Activated naive CD4-positive, alpha-beta T cell (primary cell): ENCODE results near the gene HDAC10.

Experiments
- DNase-seq, 4 experiments: peaks; one replicate each; lab custom pipeline; 2025; lab: John Stamatoyannopoulos, UW

HDAC10 gene

DNA sequence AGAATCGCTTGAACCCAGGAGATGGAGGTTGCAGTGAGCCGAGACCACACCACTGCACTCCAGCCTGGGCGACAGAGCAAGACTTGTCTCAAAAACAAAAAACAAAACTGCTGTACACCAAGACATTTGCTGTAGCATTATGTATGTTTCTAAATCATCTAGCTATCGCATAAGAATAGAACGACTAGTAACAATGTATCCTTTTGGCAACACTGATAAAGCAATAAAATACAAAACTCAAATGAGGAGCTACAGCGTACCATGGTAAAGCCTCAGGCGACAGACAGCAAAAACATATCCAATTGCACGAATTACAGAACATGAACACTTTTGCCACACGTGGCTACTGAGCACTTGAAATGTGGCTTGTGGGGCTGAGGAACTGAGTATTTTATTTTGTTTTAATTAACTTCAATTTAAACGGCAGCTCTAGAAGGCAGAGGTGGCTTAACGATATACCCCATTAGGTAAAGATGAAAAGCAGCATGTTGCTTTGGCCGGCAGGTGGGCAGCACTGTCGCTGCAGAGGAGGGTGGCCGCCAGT, 8.6 kb downstream of the HDAC10 start:
- no peak for DNase-seq

DNA sequence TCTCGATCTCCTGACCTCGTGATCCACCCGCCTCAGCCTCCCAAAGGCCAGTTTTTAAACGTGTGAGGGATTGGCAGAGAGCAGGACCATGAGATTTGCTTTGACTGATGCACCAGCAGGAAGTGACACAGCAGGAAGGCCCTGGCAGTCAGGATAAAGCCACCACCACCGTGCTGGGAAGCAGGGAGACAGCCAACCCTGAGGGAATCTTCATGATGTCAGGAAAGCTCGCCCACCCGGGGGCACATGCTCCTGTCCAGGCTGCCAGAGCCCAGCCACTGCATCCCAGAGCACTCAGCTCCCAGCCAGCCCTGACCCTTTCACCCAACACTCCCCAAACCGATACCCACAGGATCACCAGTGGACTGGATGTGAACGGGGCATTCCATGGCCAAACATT, 12.3 kb downstream of the HDAC10 start:
- DNase-seq = no peak

DNA sequence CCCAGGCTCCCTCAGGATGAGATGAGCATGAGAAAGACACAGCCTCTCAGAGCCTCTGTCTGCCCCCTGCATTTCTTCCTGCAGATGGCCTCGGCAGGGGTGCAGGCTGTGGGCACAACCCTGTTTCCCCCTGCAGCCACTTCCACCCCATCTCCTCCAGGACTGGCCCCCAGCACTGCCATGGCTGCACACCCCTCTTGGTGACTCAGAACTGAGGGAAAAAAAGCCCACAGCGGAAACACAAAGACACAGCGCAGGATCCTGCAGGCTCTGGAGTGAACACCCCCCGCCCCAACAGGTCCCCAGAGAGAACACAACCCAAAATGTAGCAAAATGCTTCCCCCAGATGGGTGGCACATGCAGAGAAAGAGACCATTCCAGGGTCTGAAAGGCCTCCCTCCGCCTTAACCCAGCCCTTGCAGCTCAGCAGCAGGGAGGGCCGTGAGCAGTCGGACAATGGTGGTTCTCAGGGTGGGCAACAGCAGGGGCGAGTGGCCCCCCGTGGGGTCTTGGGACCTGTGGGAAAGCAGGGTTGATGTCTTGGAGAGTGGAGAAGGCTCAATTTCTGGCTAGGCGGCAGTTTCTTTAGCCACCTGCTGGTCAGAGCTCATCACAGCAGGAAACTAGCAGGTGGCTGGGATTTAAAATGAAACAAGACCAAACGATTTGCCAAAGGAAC, 14.2 kb downstream of the HDAC10 start:
- no peak for DNase-seq

DNA sequence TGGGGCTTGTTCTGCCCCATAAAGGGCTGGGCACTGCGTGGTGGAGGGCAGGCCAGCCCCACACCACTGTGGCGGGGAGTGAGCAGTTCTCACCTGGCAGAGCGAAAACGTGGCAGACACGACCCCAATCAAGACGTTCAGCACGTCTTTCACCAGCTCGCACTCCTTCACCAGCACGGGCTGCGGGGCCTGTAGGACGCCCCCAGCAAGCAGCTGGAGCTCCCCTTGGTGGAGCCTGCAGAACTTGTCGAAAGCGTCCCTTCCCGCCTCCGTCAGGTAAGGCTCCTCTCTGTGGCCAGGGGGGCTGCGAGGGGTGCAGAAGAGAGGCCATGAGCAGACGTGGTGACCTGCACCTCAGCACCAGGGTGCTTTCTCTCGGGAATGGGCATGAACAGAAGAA, 17.8 kb downstream of the HDAC10 start:
- no peak for DNase-seq

DNA sequence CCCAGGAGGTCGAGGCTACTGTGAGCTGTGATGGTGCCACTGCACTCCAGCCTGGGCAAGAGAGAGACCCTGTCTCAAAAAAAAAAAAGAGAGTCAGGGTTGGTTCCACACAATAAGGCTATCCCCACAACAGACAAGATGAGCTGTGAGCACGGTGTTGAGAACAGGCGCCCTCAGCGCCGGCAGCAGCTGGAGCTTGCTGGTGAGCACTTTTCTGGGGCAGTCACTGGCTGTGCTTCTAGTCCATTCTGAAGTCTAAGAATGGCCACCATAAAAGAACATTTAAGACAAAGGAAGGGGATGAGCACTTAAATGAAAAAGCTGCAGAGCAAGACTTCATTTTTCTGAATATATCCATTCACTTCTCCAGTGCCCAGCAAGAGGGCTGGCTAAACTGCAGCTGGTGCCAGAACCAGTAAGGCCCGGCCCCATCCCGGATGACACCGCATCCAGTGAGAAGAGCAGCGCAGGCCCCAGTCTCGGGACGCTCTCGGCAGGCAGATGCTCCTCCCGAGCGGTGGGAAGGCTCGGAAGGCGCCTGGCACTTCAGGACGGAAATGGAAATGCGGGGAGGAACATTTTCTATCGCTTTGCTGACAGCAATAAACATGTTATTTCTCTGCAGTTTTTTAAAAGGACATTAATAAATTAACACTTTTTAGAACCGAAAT, 18.4 kb downstream of the HDAC10 start:
- no peak for DNase-seq

DNA sequence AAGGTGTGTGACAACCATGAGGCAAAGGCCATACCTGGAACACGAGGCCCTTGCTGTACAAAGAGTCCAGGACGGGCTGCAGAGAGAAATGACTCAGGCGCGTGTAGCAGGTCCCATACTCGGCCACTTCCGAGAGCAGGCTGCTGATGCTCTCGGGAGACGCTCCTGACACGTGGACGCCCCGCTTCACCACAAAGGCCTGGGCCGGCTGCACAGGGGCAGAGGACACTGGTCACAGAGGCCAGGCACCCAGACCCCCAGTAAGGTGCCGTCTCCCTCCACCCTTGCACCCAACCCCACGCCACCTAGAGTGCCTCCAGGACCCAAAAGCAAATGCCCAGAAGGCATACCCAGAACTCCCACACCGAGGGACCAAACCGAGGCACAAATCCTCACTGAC, 21.7 kb downstream of the HDAC10 start:
- no peak for DNase-seq

DNA sequence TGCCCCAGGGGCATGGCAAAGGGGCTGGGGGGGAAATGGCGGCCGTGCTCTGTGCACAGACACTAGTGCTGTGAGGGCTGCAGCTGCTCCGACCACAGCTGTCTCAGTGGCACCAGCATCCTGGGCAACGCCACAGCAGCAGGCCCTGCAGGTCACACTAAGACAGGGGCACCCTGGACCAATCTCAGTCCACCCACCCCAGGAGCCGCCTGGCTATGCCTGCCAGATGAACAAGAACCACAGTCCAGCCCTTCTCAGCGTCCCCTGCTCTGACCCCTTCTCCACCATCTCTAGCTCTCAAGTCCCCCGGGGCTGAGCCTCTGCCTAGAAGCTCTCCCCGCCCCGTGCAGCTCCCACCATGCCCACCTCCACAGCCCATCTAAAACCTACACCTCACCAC, 22.7 kb downstream of the HDAC10 start:
- DNase-seq = no peak

DNA sequence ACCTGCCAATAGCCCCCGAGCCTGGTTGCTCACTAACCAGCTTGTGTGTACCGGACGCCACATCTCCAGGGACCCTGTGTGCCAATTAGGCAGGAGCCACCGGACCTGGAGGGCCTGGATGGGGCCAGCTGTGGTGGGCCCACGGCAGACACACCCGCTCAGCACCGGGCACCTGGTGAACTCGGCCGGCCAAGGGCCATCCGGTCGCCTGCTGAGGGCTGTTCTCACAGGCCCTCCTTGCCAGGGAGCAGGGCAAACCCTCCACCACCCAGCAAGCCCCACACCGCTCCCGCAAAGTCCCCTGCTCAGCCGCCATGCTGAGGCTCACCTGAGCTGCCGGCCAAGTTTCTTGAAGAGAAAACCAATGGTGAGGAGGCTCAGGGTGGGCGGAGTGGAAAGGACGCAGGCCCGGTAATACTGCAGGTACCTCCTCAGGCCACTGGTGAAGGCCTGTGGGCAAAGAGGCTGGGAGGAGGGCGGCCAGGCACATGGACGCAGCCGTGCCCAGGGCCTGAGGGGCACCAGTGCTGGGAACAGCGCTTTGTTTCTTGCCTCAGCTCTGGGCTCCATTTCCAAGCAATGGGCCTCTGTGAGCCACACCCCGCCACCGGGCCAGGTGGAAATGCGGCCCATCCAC, 23.4 kb downstream of the HDAC10 start:
- no peak for DNase-seq

DNA sequence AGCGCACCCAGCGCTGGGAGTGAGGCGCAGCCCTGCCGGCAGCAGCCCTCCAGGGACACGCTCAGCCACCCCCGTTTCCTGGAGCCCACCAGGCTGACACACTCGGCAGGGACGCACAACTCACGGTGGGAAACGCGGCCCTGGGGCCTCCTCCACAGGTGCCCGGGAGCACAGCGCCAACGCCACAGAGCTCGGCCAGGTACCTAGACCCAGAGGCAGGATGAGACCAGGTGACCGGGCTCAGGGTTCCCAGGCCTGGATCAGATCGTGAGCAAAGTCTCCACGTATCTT, 24.2 kb downstream of the HDAC10 start:
- DNase-seq = no peak

DNA sequence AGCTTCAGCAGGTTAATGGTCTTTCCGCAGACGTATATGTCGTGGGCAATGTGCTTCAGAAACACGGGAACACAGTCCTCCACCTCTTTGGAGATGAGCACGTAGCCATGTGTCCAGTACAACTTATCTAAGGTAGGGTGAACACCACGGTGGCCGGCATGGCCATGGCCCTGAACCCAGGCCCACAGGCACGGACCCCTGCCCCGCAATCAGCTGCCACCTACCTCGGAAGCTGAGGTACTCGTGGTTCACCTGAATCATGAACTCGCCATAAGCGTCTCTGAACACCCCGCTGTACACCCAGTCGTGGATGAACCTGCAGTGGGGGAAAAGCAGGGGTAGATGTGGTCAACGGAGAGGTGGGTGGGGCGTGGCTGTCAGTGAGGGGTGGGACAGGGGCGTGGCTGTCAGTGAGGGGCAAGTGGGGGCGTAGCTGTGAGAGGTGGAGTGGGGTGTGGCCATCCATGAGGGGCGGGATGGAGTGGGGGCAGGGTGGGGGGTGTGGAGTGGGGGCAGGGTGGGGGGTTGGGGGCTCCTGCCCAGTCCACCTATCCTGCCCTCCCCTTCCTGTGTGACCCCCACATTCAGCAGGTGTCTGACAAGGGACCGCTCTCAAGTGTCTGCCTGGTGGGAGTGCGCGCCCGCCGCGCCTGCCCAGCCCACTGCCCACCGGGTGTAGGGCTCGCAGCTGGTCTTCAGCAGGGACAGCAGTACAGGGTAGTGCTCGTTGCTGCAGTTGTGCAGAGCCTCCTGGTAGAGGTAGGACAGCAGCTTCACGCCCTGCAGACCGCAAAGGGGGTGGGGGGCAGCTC, 24.8 kb downstream of the HDAC10 start:
- DNase-seq = no peak

DNA sequence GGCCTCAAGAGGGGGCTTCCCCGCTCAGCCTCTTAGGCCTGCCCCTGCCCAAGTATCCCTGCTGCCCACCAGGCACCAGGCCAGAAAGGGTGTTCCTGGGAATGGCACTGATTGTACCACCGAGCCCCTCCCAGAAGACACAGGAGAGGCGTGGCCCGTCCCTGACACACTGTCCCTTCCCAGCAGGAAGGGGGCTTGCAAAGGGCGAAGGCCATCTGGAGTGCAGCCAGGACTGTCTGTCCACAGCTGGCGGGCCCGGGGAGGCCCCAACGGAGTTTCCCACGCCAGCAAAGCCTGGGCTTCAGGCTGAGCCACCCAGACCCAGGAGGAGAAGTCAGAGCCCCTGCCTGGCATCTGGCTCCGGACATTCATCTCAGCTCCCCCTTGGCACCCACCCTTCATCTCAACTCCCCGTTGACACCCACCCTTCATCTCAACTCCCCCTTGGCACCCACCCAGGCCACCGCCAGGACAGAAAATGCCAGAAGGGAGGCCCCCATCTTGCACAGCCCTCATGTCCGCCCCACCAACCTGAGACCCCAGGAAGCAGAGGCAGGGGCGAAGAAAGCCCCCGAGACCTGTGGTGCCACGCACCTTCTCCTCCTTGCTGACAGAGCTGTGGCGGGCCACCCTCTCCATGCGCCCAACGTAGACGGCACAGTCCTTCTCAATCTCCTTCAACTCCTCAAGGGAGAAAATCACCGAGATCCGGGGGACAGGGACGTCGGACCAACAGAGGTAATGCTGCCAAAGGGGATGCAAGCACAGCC, 25.7 kb downstream of the HDAC10 start:
- DNase-seq = no peak

DNA sequence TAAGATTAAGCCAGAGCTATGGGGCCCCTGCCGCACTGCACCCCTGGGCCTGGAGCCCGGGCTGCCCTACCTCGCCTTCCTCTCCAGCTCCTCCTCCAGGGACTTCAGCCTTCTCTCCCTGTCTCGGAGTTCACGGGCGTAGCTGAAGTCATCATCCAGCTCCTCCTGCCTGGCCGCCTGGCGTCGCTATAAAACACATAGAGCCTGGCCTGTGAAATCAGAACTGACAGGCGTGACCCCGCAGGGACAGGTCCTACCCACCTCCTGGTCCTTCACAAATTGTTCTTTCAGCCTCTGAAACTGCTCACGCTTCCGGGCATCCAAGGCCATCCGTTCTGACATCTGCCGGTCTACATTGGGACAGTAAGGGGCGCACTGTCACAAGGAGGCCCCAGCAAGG, 27.0 kb downstream of the HDAC10 start:
- no peak for DNase-seq

DNA sequence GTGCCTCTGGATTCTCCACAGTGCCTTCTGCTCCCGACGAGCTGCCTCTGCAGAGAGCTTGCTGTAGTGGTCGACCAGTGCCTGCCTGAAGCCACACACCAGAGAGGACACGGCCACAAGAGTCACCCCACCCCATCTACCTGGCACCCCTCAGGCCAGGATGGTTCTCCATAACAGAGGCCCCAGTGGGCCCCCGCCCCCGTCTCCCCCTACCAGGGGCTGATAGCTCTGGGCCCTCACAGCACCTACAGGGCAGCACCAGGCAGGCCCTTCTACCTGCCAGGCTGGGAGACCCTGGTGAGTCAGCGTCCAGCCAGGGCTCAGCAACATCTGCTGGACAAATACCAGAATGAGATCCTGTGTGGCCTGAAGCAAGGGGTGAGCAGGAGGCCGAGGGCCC, 28.6 kb downstream of the HDAC10 start:
- no peak for DNase-seq

DNA sequence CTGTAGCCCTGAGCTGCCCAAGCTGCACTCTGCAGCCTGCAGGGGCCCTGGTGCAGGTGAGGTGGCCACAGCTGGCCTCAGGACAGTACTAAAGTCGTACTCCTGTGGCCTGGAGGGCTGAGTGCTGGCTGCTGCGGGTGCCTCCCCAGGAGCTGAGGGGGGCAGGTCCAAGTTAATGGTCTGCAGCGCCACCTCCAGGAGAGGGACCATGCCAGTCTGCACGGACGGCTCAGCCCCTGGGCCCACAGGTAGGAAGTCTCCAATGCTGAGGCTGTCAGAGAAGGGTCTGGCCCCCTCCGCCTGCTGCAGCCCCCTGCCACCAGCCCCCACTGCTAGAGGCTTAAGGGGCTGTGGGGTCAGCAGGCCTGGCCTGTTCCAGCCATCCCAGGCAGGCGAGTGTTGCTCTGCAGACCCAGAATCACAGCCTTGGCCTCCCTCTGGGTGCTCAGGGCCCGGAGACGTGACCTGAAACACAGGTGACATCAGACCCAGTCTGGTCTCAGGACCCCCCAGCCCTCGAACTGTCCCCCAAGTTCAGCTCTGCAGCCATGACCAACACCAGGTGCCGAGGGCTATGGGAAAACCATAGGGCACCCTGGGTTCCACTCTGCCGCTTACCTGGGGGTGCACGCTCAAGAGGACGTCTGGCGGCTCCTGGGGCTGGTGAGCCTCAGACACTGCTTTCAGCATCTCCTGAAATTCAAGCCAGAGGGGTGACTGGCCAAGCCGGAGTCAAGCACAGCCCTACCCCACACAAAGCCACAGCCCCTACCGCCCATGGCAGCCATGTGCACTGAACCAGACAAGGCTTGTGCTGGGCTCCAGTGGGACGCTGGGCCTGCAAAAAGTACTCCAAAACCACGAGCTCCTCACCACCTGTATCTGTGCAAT, 29.4 kb downstream of the HDAC10 start:
- DNase-seq = no peak

DNA sequence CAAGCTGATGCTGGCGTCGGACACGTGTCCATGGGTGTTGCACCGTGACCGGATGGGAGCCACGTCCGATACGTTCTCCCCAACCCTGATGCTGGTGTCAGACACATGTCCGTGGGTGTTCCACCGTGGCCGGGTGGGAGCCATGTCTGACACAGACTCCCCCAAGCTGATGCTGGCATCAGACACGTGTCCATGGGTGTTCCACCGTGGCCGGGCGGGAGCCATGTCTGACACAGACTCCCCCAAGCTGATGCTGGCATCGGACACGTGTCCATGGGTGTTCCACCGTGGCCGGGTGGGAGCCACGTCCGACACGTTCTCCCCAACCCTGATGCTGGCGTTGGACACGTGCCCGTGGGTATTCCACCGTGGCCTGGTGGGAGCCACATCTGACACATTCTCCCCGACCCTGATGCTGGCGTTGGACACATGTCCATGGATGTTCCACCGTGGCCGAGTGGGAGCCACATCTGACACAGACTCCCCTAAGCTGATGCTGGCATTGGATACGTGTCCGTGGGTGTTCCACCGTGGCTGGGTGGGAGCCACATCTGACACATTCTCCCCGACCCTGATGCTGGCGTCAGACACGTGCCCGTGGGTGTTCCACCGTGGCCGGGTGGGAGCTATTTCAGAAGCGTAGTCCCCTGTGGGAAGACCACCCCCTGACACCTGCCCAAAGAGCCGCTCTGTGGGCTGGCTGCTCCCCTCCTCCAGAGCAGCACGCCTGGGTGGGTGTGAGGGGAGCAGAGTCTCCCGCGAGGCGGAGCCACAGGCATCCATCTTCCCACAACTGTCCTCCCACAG, 30.3 kb downstream of the HDAC10 start:
- DNase-seq = no peak

DNA sequence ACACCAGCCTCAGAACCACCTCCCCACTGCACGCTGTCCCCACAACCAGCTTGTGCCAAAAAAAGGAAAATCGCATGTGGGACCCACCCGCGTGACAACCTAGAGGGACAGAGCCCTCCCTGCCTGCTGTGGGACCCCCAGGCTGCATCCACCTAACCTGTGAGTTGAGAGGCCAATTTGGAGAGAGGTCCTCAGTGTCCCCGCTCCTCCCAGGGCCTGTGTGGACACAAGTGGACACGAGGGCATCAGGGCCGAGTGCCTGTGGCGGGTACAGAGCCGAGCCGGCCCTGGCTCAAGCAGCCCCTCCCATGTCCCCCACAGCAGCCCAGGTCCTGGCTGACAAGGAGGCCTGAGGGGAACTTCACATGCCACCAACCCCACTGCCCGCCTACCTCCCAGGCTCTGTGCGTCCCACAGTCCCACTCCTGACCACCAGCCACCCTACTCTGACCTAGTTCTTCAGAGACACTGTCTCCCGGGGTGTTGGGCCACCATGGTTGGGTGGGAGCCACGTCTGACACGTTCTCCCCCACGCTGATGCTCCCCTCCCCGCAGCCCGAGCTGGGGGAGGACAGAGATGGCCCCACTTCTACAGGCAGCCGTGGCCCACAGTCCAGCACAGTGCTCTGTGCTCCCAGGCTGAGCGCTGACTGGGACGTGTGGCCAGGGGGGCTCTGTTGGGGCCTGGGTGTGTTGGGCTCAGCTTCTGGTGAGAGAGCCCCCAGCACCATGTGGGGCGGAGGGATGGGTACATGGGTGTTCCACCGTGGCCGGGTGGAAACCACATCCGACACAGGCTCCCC, 31.1 kb downstream of the HDAC10 start:
- DNase-seq = no peak

DNA sequence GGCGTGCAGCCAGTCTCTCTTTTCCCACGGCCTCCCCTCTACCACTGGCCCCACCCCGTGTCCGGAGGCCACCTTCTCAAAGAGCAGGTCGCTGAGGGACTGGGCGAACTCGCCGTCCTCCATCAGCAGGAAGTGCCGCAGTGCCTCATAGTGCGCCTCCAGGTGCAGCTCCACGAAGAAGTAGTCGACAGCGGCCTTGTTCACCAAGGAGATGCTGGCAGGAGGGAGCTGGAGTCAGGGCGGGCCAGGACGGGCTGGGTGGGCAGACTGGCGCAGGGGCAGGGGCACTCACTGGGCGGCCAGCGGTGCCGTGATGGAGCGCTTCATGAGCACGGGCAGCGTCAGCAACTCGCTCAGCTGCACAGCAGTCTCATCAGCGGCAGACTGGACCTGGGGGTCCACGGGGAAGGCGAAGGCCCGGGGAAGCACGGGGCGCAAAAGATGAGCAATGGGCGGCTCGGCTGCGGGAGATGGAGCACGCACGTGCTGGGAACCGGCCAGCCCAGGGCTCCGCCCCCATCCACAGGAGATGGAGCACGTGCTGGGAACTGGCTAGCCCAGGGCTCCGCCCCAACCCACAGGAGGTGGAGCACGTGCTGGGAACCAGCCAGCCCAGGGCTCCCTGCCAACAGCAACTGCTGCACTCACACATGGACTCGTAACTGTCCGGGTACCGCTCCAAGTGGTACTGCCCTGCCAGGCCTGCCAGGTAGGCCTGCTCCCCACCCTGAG, 31.9 kb downstream of the HDAC10 start:
- no peak for DNase-seq
